SK-N-SH treated with all-trans-retinoic acid at 6 μM for 48 hours (cell line): ENCODE data around the gene FIBIN.

ENCODE experiments used
- ARNTL ChIP-seq: fragments of 450-650 bp; formaldehyde crosslinking; IDR thresholded peaks from 2 replicates; pipeline ENCODE4 v1.5.0; 2020; ENCODE audit warnings: low read depth, mild to moderate bottlenecking, moderate library complexity, borderline replicate concordance
- BACH2 ChIP-seq: fragments of 250-450 bp; sonication (Bioruptor Pico); IDR thresholded peaks from 2 replicates; pipeline ENCODE4 v1.9.0; 2021; ENCODE audit warnings: mild to moderate bottlenecking, borderline replicate concordance
- CSDC2 ChIP-seq: fragments of 250-450 bp; sonication (Bioruptor Pico); IDR thresholded peaks from 2 replicates; pipeline ENCODE4 v1.5.0; 2020; ENCODE audit warnings: mild to moderate bottlenecking, moderate library complexity
- ESRRG ChIP-seq: fragments of 250-450 bp; sonication (Bioruptor Pico); IDR thresholded peaks from 2 replicates; pipeline ENCODE4 v1.6.1; 2021; ENCODE audit warnings: mild to moderate bottlenecking
- TOX ChIP-seq: fragments of 250-450 bp; sonication (Bioruptor Pico); IDR thresholded peaks from 2 replicates; pipeline ENCODE4 v1.8.0; 2021; ENCODE audit warnings: mild to moderate bottlenecking, moderate library complexity, borderline replicate concordance
- ZC3H10 ChIP-seq: fragments of 250-450 bp; sonication (Bioruptor Pico); IDR thresholded peaks from 2 replicates; pipeline ENCODE4 v1.5.1; 2021; ENCODE audit warnings: mild to moderate bottlenecking, moderate library complexity
- ZFP3 ChIP-seq: fragments of 250-450 bp; sonication (Bioruptor Pico); IDR thresholded peaks from 2 replicates; pipeline ENCODE4 v1.5.0; 2020; ENCODE audit warnings: mild to moderate bottlenecking, moderate library complexity
- ZFP30 ChIP-seq: fragments of 450-650 bp; formaldehyde crosslinking; IDR thresholded peaks from 2 replicates; pipeline ENCODE4 v1.5.0; 2022; ENCODE audit warnings: mild to moderate bottlenecking, moderate library complexity
- TF ChIP-seq, protein P1 (sequence below): fragments of 250-450 bp; sonication (Bioruptor Pico); IDR thresholded peaks from 2 replicates; pipeline ENCODE4 v1.5.1; 2021; ENCODE audit warnings: mild to moderate bottlenecking, moderate library complexity
- TF ChIP-seq, protein P2 (sequence below): fragments of 250-450 bp; sonication (Bioruptor Pico); IDR thresholded peaks from 2 replicates; pipeline ENCODE4 v1.8.0; 2020; ENCODE audit warnings: mild to moderate bottlenecking, moderate library complexity, borderline replicate concordance
- TF ChIP-seq, protein P3 (sequence below): fragments of 250-450 bp; sonication (Bioruptor Pico); IDR thresholded peaks from 2 replicates; pipeline ENCODE4 v1.5.1; 2020; ENCODE audit warnings: low read depth, mild to moderate bottlenecking, moderate library complexity

DNA sequence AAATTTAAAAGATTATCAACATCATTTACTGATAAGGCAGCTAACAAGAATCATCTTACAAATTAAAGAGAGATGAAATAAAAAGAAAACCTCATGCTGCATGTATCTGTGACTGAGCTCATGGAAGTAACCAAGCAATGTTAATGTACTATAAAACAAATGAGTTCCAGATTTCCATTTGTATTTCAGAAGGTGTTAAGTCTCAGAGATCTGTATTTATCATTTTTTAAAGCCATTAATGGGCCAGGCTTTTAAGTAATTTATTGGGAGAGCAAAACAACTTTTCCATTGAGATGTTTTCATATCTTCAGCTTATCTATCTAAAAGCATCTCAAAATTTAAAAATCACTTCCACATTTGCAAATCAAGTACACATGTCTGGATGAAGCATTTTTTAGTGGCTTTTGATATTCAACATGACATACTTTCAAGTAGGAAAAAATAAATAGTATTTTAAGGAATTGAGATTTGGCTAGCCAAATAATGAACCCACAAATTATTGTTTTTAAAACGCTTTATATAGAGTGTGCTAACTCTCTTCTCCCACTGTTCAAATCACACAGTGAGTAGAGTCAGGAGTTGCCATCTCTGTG lies 28.8 kb downstream of the FIBIN start:
- no peak for TF ChIP-seq ZFP3 (CRISPR knock-in tag)
- no peak for TF ChIP-seq ESRRG (CRISPR knock-in tag)
- TF ChIP-seq, protein P1, sequence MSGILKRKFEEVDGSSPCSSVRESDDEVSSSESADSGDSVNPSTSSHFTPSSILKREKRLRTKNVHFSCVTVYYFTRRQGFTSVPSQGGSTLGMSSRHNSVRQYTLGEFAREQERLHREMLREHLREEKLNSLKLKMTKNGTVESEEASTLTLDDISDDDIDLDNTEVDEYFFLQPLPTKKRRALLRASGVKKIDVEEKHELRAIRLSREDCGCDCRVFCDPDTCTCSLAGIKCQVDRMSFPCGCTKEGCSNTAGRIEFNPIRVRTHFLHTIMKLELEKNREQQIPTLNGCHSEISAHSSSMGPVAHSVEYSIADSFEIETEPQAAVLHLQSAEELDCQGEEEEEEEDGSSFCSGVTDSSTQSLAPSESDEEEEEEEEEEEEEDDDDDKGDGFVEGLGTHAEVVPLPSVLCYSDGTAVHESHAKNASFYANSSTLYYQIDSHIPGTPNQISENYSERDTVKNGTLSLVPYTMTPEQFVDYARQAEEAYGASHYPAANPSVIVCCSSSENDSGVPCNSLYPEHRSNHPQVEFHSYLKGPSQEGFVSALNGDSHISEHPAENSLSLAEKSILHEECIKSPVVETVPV (CRISPR knock-in tag), result 0 out of 2 replicates have a peak, but pooled peaks have one; percentile 63
- TF ChIP-seq, protein P2, sequence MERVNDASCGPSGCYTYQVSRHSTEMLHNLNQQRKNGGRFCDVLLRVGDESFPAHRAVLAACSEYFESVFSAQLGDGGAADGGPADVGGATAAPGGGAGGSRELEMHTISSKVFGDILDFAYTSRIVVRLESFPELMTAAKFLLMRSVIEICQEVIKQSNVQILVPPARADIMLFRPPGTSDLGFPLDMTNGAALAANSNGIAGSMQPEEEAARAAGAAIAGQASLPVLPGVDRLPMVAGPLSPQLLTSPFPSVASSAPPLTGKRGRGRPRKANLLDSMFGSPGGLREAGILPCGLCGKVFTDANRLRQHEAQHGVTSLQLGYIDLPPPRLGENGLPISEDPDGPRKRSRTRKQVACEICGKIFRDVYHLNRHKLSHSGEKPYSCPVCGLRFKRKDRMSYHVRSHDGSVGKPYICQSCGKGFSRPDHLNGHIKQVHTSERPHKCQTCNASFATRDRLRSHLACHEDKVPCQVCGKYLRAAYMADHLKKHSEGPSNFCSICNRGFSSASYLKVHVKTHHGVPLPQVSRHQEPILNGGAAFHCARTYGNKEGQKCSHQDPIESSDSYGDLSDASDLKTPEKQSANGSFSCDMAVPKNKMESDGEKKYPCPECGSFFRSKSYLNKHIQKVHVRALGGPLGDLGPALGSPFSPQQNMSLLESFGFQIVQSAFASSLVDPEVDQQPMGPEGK (CRISPR knock-in tag), result no peak
- no peak for TF ChIP-seq ARNTL (CRISPR knock-in tag)
- no peak for TF ChIP-seq ZFP30
- TF ChIP-seq, protein P3, sequence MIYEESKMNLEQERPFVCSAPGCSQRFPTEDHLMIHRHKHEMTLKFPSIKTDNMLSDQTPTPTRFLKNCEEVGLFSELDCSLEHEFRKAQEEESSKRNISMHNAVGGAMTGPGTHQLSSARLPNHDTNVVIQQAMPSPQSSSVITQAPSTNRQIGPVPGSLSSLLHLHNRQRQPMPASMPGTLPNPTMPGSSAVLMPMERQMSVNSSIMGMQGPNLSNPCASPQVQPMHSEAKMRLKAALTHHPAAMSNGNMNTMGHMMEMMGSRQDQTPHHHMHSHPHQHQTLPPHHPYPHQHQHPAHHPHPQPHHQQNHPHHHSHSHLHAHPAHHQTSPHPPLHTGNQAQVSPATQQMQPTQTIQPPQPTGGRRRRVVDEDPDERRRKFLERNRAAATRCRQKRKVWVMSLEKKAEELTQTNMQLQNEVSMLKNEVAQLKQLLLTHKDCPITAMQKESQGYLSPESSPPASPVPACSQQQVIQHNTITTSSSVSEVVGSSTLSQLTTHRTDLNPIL (CRISPR knock-in tag), result 0 out of 2 replicates have a peak, but pooled peaks have one; percentile 37
- TF ChIP-seq BACH2, result no peak
- no peak for TF ChIP-seq ZC3H10 (CRISPR knock-in tag)
- no peak for TF ChIP-seq CSDC2 (CRISPR knock-in tag)
- TF ChIP-seq TOX (CRISPR knock-in tag), result no peak
